K562 (cell line): ENCODE measurements around the gene ZP3. TPM values are rescaled to one million over a fixed set of nuclear protein-coding genes. Genes with fewer than 3 reads are reported as not detected.

ENCODE experiments used
- ATAC-seq: fragments of 200-7000 bp; cut with Tn5 transposase; 3 replicates; pipeline ENCODE4 v1.9.1; 2020; ENCODE audit warnings: moderate library complexity
- BruUV-seq: library from RNA; stranded (reverse); fragments of 400-500 nt; replicated peaks from 2 replicates; lab custom pipeline; 2021; lab: Mats Ljungman, UMichigan
- CTCF ChIA-PET: fragments of 300-600 bp; formaldehyde crosslinking; extraction: SDS; loops from one replicate; lab custom pipeline; 2021; ENCODE audit warnings: low intra/inter-chr PET ratio; lab: Yijun Ruan, JAX
- POLR2A ChIA-PET: fragments of 300-600, 350-650 bp; sonication (Branson Sonifier 250); formaldehyde crosslinking; extraction: SDS; loops from one replicate; lab custom pipeline; 2021; ENCODE audit warnings: antibody characterized with exemption, inconsistent platforms; lab: Yijun Ruan, JAX
- DNase-seq, 4 experiments: peaks; one replicate each; pipeline versions ENCODE4 v3.0.0 to v3.0.0-alpha.2; 2011 to 2018; ENCODE audit warnings: low spot score in 3 of 4, mixed read lengths in 3 of 4; ENCODE audit errors: extremely low read depth in 1 of 4
- FAIRE-seq: peaks from 2 replicates; lab custom pipeline; 2011; peaks lifted over from hg19 to GRCh38; lab: Jason Lieb, UNC
- H2AFZ ChIP-seq: 2 replicates; pipeline ENCODE4 v1.6.0; 2011; ENCODE audit warnings: low read depth, low read length, control low read depth, inconsistent platforms
- H3K27ac ChIP-seq: fragments of 200-600 bp; 3 replicates; pipeline ENCODE4 v1.8.0; 2011; ENCODE audit warnings: low read depth, mild to moderate bottlenecking, control low read depth, inconsistent platforms, low read length, moderate library complexity, mixed read lengths; ENCODE audit errors: extremely low read depth
- H3K27me3 ChIP-seq, 2 experiments: fragments of 300-600 bp in 1 of 2; 2 replicates in 1 of 2; 3 replicates in 1 of 2; pipeline versions ENCODE4 v1.6.0 to v1.8.0; 2011; ENCODE audit warnings: inconsistent platforms in 2 of 2, low read length in 2 of 2, mild to moderate bottlenecking in 1 of 2, mixed read lengths in 1 of 2, moderate library complexity in 1 of 2; ENCODE audit not compliant: control insufficient read depth in 2 of 2, insufficient read depth in 2 of 2
- H3K36me3 ChIP-seq: fragments of 300-600 bp; 3 replicates; pipeline ENCODE4 v1.8.0; 2011; ENCODE audit warnings: mild to moderate bottlenecking, low read length, inconsistent platforms; ENCODE audit not compliant: control insufficient read depth, insufficient read depth
- H3K4me1 ChIP-seq, 2 experiments: fragments of 200-600 bp in 1 of 2; replicated peaks in 1 of 2; 2 replicates in 1 of 2; 3 replicates in 1 of 2; pipeline versions ENCODE4 v1.5.1 to v1.8.0; 2011; ENCODE audit warnings: inconsistent platforms in 2 of 2, low read length in 2 of 2, mild to moderate bottlenecking in 1 of 2, mixed read lengths in 1 of 2, moderate library complexity in 1 of 2; ENCODE audit not compliant: control insufficient read depth in 2 of 2, insufficient read depth in 2 of 2
- H3K4me2 ChIP-seq: 2 replicates; pipeline ENCODE4 v1.6.1; 2011; ENCODE audit warnings: low read length, control low read depth, inconsistent platforms, mixed read lengths; ENCODE audit not compliant: insufficient read depth
- H3K4me3 ChIP-seq: fragments of 200-600 bp; sonication (generic), shearing (Covaris generic); 2 replicates; pipeline ENCODE4 v1.5.1; 2016; ENCODE audit warnings: control low read depth, inconsistent platforms
- H3K79me2 ChIP-seq: fragments of 200-600 bp; 3 replicates; pipeline ENCODE4 v1.8.0; 2011; ENCODE audit warnings: low read length, inconsistent platforms; ENCODE audit not compliant: control insufficient read depth, insufficient read depth
- H3K9ac ChIP-seq, 2 experiments: 2 replicates each; pipeline versions ENCODE4 v1.6.0 to v1.6.1; 2011; ENCODE audit warnings: low read depth in 2 of 2, low read length in 2 of 2, control low read depth in 1 of 2, inconsistent platforms in 1 of 2, mild to moderate bottlenecking in 1 of 2, mixed read lengths in 1 of 2; ENCODE audit not compliant: insufficient read depth in 1 of 2
- H3K9me1 ChIP-seq: one replicate; pipeline ENCODE4 v1.6.0; 2011; ENCODE audit warnings: inconsistent platforms, mild to moderate bottlenecking, low read length, moderate library complexity; ENCODE audit not compliant: control insufficient read depth, insufficient read depth
- H3K9me3 ChIP-seq: replicated peaks from 2 replicates; pipeline ENCODE4 v1.5.1; 2011; ENCODE audit warnings: low read depth, low read length, inconsistent platforms; ENCODE audit not compliant: control insufficient read depth, insufficient read depth
- H4K20me1 ChIP-seq: replicated peaks from 2 replicates; pipeline ENCODE4 v1.6.1; 2011; ENCODE audit warnings: low read length, inconsistent platforms, mixed read lengths; ENCODE audit not compliant: control insufficient read depth, insufficient read depth
- BCOR ChIP-seq: fragments of 450-650 bp; IDR thresholded peaks from 2 replicates; pipeline ENCODE4 v1.6.1; 2016
- CEBPG ChIP-seq, 3 experiments: fragments of 200-800 bp in 1 of 3; sonication (Bioruptor generic) in 1 of 3; sonication (generic) in 1 of 3; formaldehyde crosslinking in 1 of 3; IDR thresholded peaks in 2 of 3; conservative IDR thresholded peaks in 1 of 3; 2 replicates each; pipeline versions ENCODE4 v1.6.1 to v1.8.0; 2016 to 2022; ENCODE audit warnings: missing compliant biosample characterization in 2 of 3, missing genetic modification characterization in 2 of 3, mild to moderate bottlenecking in 1 of 3, missing genetic modification reagents in 1 of 3
- EWSR1 ChIP-seq: fragments of 450-650 bp; IDR thresholded peaks from 2 replicates; pipeline ENCODE4 v1.6.1; 2018; ENCODE audit warnings: borderline replicate concordance, mild to moderate bottlenecking, low read depth, moderate library complexity; ENCODE audit not compliant: partially characterized antibody
- GABPB1 ChIP-seq: sonication (generic); formaldehyde crosslinking; IDR thresholded peaks from 2 replicates; pipeline ENCODE4 v1.8.0; 2022; ENCODE audit warnings: mild to moderate bottlenecking, missing genetic modification reagents
- GABPB2 ChIP-seq: fragments of 250-450 bp; sonication (Bioruptor Pico); conservative IDR thresholded peaks from 2 replicates; pipeline ENCODE4 v1.5.1; 2021; ENCODE audit warnings: mild to moderate bottlenecking
- HEY1 ChIP-seq: fragments of 250-450 bp; sonication (Bioruptor Pico); IDR thresholded peaks from 2 replicates; pipeline ENCODE4 v1.5.0; 2020; ENCODE audit warnings: mild to moderate bottlenecking, moderate library complexity, borderline replicate concordance
- IRF2 ChIP-seq: sonication (generic); formaldehyde crosslinking; IDR thresholded peaks from 2 replicates; pipeline ENCODE4 v1.8.1; 2022; ENCODE audit warnings: mild to moderate bottlenecking, missing genetic modification reagents
- MECOM ChIP-seq: fragments of 250-450 bp; sonication (Bioruptor Pico); IDR thresholded peaks from 2 replicates; pipeline ENCODE4 v1.8.0; 2022; ENCODE audit warnings: inconsistent platforms
- MYC ChIP-seq, 2 experiments: fragments of 250-450 bp in 1 of 2; sonication (Bioruptor Pico) in 1 of 2; IDR thresholded peaks; 2 replicates each; pipeline versions ENCODE4 v1.5.1 to v1.6.1; 2012 to 2021; ENCODE audit warnings: low read depth in 2 of 2, borderline replicate concordance in 1 of 2, improper control_type of control experiment in 1 of 2, low read length in 1 of 2, mild to moderate bottlenecking in 1 of 2, moderate library complexity in 1 of 2
- PCBP2 ChIP-seq: fragments of 200-400 bp; formaldehyde crosslinking; IDR thresholded peaks from 2 replicates; pipeline ENCODE4 v1.6.1; 2018; ENCODE audit warnings: low read length, low read depth, mild to moderate bottlenecking, moderate library complexity; ENCODE audit not compliant: poor library complexity, severe bottlenecking
- RFX7 ChIP-seq: fragments of 250-450 bp; sonication (Bioruptor Pico); IDR thresholded peaks from 2 replicates; pipeline ENCODE4 v1.5.1; 2021; ENCODE audit warnings: mild to moderate bottlenecking
- SREBF1 ChIP-seq: fragments of 150-350 bp; IDR thresholded peaks from 2 replicates; pipeline ENCODE4 v1.6.1; 2014; ENCODE audit warnings: antibody characterized with exemption, low read depth, low read length, borderline replicate concordance
- SRF ChIP-seq, 2 experiments: fragments of 250-450, 450-650 bp in 1 of 2; sonication (Bioruptor Pico) in 1 of 2; sonication (generic) in 1 of 2; formaldehyde crosslinking; IDR thresholded peaks; 2 replicates each; pipeline versions ENCODE4 v1.5.0 to v1.5.1; 2020 to 2022; ENCODE audit warnings: mild to moderate bottlenecking in 1 of 2, missing genetic modification reagents in 1 of 2
- SRSF1 ChIP-seq: fragments of 200-400 bp; formaldehyde crosslinking; IDR thresholded peaks from 2 replicates; pipeline ENCODE4 v1.6.1; 2017; ENCODE audit warnings: mild to moderate bottlenecking, low read depth, low read length, moderate library complexity
- USF1 ChIP-seq: sonication (generic); formaldehyde crosslinking; IDR thresholded peaks from 2 replicates; pipeline ENCODE4 v1.9.0; 2022; ENCODE audit warnings: mild to moderate bottlenecking, missing genetic modification reagents
- ZBTB7A ChIP-seq: IDR thresholded peaks from 2 replicates; pipeline ENCODE4 v1.6.1; 2011; ENCODE audit warnings: low read depth, mild to moderate bottlenecking, low read length, moderate library complexity, borderline replicate concordance; ENCODE audit not compliant: control insufficient read depth
- ZNF3 ChIP-seq: fragments of 250-450 bp; sonication (Bioruptor Pico); IDR thresholded peaks from 2 replicates; pipeline ENCODE4 v1.5.0; 2021; ENCODE audit warnings: mild to moderate bottlenecking, moderate library complexity
- ZNF584 ChIP-seq: fragments of 200-800 bp; sonication (Bioruptor generic); IDR thresholded peaks from 2 replicates; pipeline ENCODE4 v1.6.1; 2016; ENCODE audit warnings: low read depth, mild to moderate bottlenecking, missing genetic modification characterization, missing compliant biosample characterization
- ZZZ3 ChIP-seq: fragments of 450-650 bp; IDR thresholded peaks from 2 replicates; pipeline ENCODE4 v1.6.1; 2016; ENCODE audit warnings: antibody characterized with exemption, mild to moderate bottlenecking, moderate library complexity
- WGBS: fragments of 100-300 bp; shearing (Covaris generic); methylation state at CpG from one replicate; pipeline ENCODE4 v1.1.6; 2016; ENCODE audit warnings: low coverage, mixed read lengths; ENCODE audit not compliant: insufficient coverage; ENCODE audit errors: missing lambda C conversion rate; 5-methylcytosine and 5-hydroxymethylcytosine counted together
- in situ Hi-C: fragments of 300-500 bp; cut with MboI; formaldehyde crosslinking; loops from 4 replicates; pipeline ENCODE4 v1.15.0; 2018; ENCODE audit warnings: inconsistent platforms, mixed read lengths
- intact Hi-C: fragments of 100-400 bp; cut with micrococcal nuclease; formaldehyde crosslinking; loops from 2 replicates; pipeline ENCODE4 v1.14.2; 2022
- polyA plus RNA-seq, 8 experiments: library from polyadenylated mRNA; depleted of rRNA in 4 of 8; stranded (reverse) in 5 of 8; unstranded in 3 of 8; fragments of >200 nt; fragmentation: Nextera tagmentation in 2 of 8; fragmentation: Illumina TruSeq in 1 of 8; extraction: Ambion mirVana in 2 of 8; extraction: Trizol in 1 of 8; gene quantifications; 2 replicates each; pipeline versions ENCODE4 v1.2.1 to v1.2.3, GENCODE V29; 2011 to 2014; ENCODE audit warnings: inconsistent platforms in 1 of 8, missing spikeins in 1 of 8
- total RNA-seq, 7 experiments: library from RNA; depleted of rRNA in 6 of 7; stranded (reverse); fragments of >200 nt in 6 of 7; fragmentation: Illumina TruSeq in 2 of 7; extraction: Trizol in 2 of 7; gene quantifications; 2 replicates each; pipeline versions ENCODE4 v1.2.1 to v1.2.3, GENCODE V29; 2011 to 2021; ENCODE audit warnings: low replicate concordance in 1 of 7

The ZP3 gene
- total and polyA plus RNA-seq, 9 of the 15 experiments (the other 6 are each of a cell fraction or from before 2014, with no cell fraction given) = 1.4 to 3.8 (median 2.4) TPM

- Histone ChIP-seq H3K4me2 (no peak overlapping the region), H3K9me3 (no peaks in the 10 kb centered on the region), H3K9me1 (no peaks in the 10 kb centered on the region), H3K36me3 (no peaks in the 10 kb centered on the region), H2AFZ (no peak overlapping the region), H3K79me2 (0 out of 3 replicates have a peak, but pooled peaks cover 2% of the 10 kb centered on the region), H3K27me3 (no peaks in the 10 kb centered on the region), H4K20me1 (no peaks in the 10 kb centered on the region), H3K4me3 (no peak overlapping the region), H3K9ac (peak overlapping the region in 1 of 2 experiments; percentile 82; a peak in 2 of 4 replicates), H3K27ac (no peak overlapping the region), H3K4me1 (peaks cover 55 to 60% of the 10 kb centered on the region in 2 experiments)
- no TSS peak for BruUV-seq
- FAIRE-seq (no peak), DNase-seq (no peak), ATAC-seq (no peak)
- POLR2A ChIA-PET = interaction anchor here (0.6 to 1.5 kb wide), 5 partner anchors 9 to 54 kb away, joined by 3 to 5 read pairs (median 3); no protein-coding TSS in a partner anchor
- intact Hi-C loops = no loop called here
- 89% methylated on average over 9 of the region's 9 CpGs for WGBS
- in situ Hi-C loops = no loop called here
- CTCF ChIA-PET = no interaction called here
- TF ChIP-seq ZBTB7A = no peak
- TF ChIP-seq CEBPG (CRISPR knock-in tag; IDR thresholded peaks at IDR 0.05) = no peak
- no peak for TF ChIP-seq CEBPG (tag; conservative IDR thresholded peaks at IDR 0.05 in 1 of 2, IDR thresholded peaks at IDR 0.05 in 1 of 2)
- no peak for TF ChIP-seq PCBP2
- TF ChIP-seq SRSF1 = no peak
- TF ChIP-seq MYC (IDR thresholded peaks at IDR 0.05; ENCODE audit: low read depth, low read length) = no peak
- TF ChIP-seq MYC (CRISPR knock-in tag; IDR thresholded peaks at IDR 0.05; ENCODE audit: borderline replicate concordance, low read depth) = no peak
- no peak for TF ChIP-seq SREBF1
- no peak for TF ChIP-seq EWSR1
- no peak for TF ChIP-seq USF1 (CRISPR knock-in tag)
- TF ChIP-seq MECOM = no peak
- TF ChIP-seq BCOR = no peak
- TF ChIP-seq GABPB1 (CRISPR knock-in tag) = no peak
- TF ChIP-seq RFX7 (CRISPR knock-in tag) = no peak
- no peak for TF ChIP-seq IRF2 (CRISPR knock-in tag)
- no peak for TF ChIP-seq GABPB2 (CRISPR knock-in tag)
- TF ChIP-seq ZNF3 = no peak
- no peak for TF ChIP-seq ZZZ3
- TF ChIP-seq ZNF584 (CRISPR knock-in tag) = no peak
- TF ChIP-seq SRF (CRISPR knock-in tag; IDR thresholded peaks at IDR 0.05) = no peak
- TF ChIP-seq HEY1 = no peak
Measured at GRCh38 chr7:76375251-76375650, 49.5 kb upstream of the ZP3 start.
